ENCODE results near the gene DBT.

DNA sequence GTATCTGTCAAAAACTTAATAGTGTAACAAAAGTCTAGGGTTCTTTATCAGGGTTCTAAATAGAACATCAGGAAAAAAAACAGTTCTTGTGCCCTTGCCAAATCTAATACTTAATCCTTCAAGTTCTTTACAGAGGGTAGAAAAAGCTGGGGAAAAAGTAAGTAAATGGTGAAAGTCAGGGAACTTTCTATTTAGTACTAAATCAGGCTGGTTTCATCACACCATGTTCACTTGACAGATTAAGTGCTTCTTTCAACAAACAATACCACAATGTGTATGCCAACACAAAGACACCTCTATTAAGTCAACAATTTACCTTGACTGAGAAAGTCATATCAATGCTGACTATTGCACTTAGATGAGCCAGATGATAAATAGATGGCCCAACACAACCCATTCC, 9.7 kb downstream of the DBT start:
- TF ChIP-seq, protein P1, sequence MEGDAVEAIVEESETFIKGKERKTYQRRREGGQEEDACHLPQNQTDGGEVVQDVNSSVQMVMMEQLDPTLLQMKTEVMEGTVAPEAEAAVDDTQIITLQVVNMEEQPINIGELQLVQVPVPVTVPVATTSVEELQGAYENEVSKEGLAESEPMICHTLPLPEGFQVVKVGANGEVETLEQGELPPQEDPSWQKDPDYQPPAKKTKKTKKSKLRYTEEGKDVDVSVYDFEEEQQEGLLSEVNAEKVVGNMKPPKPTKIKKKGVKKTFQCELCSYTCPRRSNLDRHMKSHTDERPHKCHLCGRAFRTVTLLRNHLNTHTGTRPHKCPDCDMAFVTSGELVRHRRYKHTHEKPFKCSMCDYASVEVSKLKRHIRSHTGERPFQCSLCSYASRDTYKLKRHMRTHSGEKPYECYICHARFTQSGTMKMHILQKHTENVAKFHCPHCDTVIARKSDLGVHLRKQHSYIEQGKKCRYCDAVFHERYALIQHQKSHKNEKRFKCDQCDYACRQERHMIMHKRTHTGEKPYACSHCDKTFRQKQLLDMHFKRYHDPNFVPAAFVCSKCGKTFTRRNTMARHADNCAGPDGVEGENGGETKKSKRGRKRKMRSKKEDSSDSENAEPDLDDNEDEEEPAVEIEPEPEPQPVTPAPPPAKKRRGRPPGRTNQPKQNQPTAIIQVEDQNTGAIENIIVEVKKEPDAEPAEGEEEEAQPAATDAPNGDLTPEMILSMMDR (conservative IDR thresholded peaks at IDR 0.05), result no peak
- TF ChIP-seq ZFX (IDR thresholded peaks at IDR 0.05), result no peak
